AG10803 (cell line): Measurements from ENCODE around the gene RABEP1.

Experiments used
- DNase-seq: peaks from one replicate; pipeline ENCODE4 v3.0.0; 2010; ENCODE audit warnings: low read depth
- H3K4me3 ChIP-seq: 2 replicates; pipeline ENCODE4 v1.5.1; 2011; ENCODE audit warnings: mild to moderate bottlenecking, low read length, control low read depth
- CTCF ChIP-seq: conservative IDR thresholded peaks from 2 replicates; pipeline ENCODE4 v1.5.1; 2011; ENCODE audit warnings: mild to moderate bottlenecking, low read length, control low read depth, inconsistent platforms

RABEP1 gene

DNA sequence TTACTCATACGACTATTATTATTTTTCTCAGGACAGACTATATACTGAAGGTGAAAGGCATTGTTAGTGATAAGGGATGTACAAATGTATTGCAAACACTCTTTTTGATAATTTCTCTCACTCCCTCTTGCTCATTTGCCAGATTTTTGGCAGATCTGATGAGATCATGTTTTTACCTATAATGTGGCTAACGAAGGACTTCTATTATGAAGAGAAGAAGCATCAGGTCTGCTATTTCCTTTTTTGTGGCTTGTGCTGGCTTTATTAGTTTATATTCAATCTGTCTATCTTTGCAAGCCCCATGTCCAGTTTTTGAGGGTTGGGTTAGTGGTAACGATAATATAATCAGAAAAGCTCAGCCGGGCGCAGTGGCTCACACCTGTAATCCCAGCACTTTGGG, 25.0 kb upstream of the RABEP1 start:
- no peak overlapping the region for H3K4me3 ChIP-seq
- DNase-seq, result no peak
- TF ChIP-seq CTCF, result no peak

- no peak for DNase-seq
- no peak overlapping the region for H3K4me3 ChIP-seq
- no peak for TF ChIP-seq CTCF
Measured at GRCh38 chr17:5260542-5260941, 21.5 kb upstream of the RABEP1 start.

- no peak for TF ChIP-seq CTCF
- H3K4me3 ChIP-seq, result no peak overlapping the region
- no peak for DNase-seq
Measured at GRCh38 chr17:5262416-5262991, 19.6 kb upstream of the RABEP1 start.

GRCh38 chr17:5263441-5263840, 18.6 kb upstream of the RABEP1 start:
- TF ChIP-seq CTCF, result no peak
- DNase-seq, result no peak

DNA sequence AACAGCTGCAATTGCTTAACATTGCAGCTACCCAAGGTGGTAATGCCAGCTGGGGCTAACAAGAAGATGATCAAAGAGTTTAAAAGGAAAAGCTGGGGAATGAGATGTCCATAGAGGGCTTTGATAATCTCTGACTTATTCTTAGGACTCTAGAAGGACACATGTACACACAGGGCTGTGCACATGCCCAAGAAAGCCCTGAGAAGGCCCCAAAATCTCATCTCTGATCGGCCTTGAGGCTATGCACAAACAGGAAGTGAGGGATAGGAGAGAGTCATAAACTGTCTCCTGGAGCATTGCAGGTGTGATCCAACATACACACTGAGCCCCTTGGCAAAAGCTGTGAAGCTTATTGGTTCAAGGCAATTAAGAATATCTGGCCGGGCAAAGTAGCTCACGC, 17.2 kb upstream of the RABEP1 start:
- DNase-seq, result no peak
- TF ChIP-seq CTCF, result no peak
- H3K4me3 ChIP-seq, result no peak overlapping the region

More at GRCh38 chr17:5263441-5263840, 18.6 kb upstream of the RABEP1 start:
- H3K4me3 ChIP-seq, result no peak overlapping the region

GRCh38 chr17:5269241-5269960, 12.7 kb upstream of the RABEP1 start:
- no peak for DNase-seq
- TF ChIP-seq CTCF, result no peak
- no peak overlapping the region for H3K4me3 ChIP-seq

- no peak for DNase-seq
- TF ChIP-seq CTCF, result no peak
Measured at GRCh38 chr17:5272322-5272721, 9.8 kb upstream of the RABEP1 start.

More at GRCh38 chr17:5272322-5272721, 9.8 kb upstream of the RABEP1 start:
- no peak overlapping the region for H3K4me3 ChIP-seq
